Tracheal epithelial cell (primary cell): ENCODE measurements around the gene BRAF. TPM values are rescaled to one million over a fixed set of nuclear protein-coding genes. Genes with fewer than 3 reads are reported as not detected.

Source experiments
- total RNA-seq: library from RNA; depleted of rRNA; stranded (reverse); fragments of >200 nt; gene quantifications from 2 replicates; pipeline ENCODE4 v1.2.1, GENCODE V29; 2014

BRAF gene
- 13.5 and 14.3 TPM in 2 replicates for total RNA-seq

DNA sequence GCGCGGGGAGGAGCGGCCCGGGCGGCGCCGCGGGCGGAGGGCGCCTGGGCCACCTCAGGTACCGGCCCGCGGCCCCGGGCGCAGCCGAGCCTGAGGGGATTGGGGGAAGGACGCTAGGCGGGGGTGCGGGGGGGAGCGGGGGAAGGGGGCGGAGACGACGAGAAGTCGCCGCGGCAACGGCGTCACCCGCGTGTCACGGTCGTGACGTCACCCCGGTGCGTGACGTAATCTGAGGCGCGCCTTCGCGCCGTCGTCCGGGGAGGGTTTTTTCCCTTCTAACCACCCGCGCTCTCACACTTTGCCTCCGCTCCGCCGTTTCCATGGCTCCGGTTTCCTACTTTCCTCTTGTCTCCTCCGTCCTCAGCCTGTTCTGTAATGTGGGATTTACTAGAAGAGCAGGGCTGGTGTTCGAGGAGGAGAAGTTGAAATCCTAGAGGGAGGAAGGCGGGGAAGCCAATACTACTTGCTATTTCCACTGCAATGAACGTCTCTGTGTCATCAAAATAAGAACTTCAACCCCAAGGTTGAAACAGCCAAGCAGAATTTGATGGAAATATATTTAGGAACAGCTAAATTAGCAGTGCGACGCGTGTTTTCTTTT is at the start of gene BRAF:
TSS of gene BRAF (minus strand) at position 109 of the 601 bp plus-strand sequence. CDS start 226 bp downstream, outside the sequence.

DNA sequence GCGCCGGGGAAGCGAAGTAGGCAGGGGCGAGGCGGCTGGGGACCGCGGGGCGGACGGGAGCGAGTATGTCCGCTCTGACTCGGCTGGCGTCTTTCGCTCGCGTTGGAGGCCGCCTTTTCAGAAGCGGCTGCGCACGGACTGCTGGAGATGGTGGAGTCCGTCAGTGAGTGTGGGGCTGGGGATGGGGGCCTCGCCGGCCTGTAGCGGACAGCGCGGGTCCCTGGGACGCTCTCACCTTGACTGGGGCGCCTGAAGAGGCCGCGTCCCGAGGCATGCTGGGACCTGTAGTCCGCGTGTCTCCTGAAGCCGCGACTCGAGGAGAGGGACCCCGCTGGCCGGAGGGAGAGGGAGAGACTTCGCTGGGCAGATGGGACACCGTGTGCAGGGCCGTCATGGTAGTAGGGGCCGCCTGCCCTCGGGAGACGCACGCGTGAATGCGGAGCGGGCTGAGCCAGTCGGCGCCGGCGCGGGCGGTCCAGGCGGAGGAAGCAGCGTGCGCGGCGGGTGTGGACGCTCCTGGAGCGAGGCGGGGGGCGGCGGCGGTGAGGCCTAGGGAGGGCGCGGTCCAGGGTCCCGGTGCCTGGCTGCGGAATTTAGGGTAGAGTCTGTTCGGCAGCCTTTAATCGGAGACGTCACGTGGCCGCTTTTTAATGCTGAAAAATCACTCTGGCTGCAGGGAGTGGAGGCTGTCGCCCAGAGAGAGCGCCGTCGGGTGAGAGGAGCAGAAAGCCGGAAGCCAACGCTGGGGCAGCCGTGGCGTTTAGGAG is 227.9 kb downstream of the BRAF start, which contains the start of gene NDUFB2:
TSS of gene NDUFB2 (plus strand) at position 29 of the 767 bp plus-strand sequence. CDS start at position 66, 37 bp downstream.

DNA sequence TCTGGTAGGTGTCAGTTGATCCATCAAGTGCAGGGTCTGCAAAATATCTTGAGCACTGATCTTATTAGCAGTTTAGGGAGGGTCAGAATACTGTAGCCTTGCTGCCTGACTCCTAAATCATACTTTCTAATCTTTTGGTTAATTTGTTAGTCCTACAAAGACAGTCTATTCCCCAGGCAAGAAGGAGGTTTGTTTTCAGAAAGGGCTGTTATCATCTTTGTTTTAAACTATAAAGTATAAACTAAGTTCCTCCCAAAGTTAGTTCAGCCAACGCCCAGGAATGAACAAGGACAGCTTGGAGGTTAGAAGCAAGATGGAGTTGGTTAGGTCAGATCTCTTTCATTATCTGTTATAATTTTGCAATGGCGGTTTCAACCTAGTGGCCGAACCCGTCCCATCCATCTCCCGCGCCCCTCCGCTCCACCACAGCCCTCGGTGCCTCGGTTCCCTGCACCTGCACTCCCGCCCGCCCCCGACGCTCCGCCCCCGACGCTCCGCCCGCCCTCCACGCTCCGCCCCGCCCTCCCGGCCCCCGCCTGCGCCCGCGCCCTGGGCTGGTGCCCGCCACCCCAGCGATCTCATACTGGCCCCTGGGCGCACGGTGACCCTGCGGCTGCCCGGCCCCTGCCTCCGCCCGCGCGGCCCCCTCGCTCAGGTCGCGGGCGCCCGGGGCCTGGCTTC is 252.2 kb downstream of the BRAF start, which contains the start of gene ADCK2:
TSS of gene ADCK2 (plus strand) at position 564 of the 681 bp plus-strand sequence. CDS start 386 bp downstream, outside the sequence.

Other genes with a start within 250 kb of the BRAF start
- 77.4 and 88.2 TPM in 2 replicates for gene NDUFB2, start 228.2 kb downstream of the BRAF start, total RNA-seq
- gene MRPS33, start 90.0 kb upstream of the BRAF start, total RNA-seq: 16.8 and 22.9 TPM in 2 replicates
- gene TMEM178B, start 149.1 kb upstream of the BRAF start, total RNA-seq: 0.21 and 4.8 TPM in 2 replicates